LNCaP clone FGC (cell line): Measurements from ENCODE around the gene SELENOK.

ENCODE experiments used
- DNase-seq: peaks from one replicate; pipeline ENCODE4 v3.0.0-alpha.2; 2011; ENCODE audit warnings: low read depth
- H3K4me3 ChIP-seq: 2 replicates; pipeline ENCODE4 v1.5.1; 2011; ENCODE audit warnings: mild to moderate bottlenecking, low read depth, low read length, control low read depth
- TF ChIP-seq, protein P1 (sequence below): IDR thresholded peaks from 2 replicates; pipeline ENCODE4 v1.5.1; 2012; ENCODE audit warnings: mild to moderate bottlenecking; ENCODE audit not compliant: control insufficient read depth, insufficient read depth; ENCODE audit errors: extremely low read depth

The SELENOK gene

GRCh38 chr3:53845103-53845880 is 46.4 kb downstream of the SELENOK start:
- TF ChIP-seq, protein P1, sequence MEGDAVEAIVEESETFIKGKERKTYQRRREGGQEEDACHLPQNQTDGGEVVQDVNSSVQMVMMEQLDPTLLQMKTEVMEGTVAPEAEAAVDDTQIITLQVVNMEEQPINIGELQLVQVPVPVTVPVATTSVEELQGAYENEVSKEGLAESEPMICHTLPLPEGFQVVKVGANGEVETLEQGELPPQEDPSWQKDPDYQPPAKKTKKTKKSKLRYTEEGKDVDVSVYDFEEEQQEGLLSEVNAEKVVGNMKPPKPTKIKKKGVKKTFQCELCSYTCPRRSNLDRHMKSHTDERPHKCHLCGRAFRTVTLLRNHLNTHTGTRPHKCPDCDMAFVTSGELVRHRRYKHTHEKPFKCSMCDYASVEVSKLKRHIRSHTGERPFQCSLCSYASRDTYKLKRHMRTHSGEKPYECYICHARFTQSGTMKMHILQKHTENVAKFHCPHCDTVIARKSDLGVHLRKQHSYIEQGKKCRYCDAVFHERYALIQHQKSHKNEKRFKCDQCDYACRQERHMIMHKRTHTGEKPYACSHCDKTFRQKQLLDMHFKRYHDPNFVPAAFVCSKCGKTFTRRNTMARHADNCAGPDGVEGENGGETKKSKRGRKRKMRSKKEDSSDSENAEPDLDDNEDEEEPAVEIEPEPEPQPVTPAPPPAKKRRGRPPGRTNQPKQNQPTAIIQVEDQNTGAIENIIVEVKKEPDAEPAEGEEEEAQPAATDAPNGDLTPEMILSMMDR, result peak; percentile 36; the same call in 1 of the 2 replicates
- peak overlapping the region; percentile 64 for H3K4me3 ChIP-seq
- peak; percentile 57 for DNase-seq

GRCh38 chr3:53844262-53845102 is 47.2 kb downstream of the SELENOK start:
- H3K4me3 ChIP-seq, result peak overlapping the region; percentile 64
- TF ChIP-seq, protein P1, result no peak
- DNase-seq, result no peak

- no peak for DNase-seq
- TF ChIP-seq, protein P1, result no peak
- no peak overlapping the region for H3K4me3 ChIP-seq
These were observed 48.2 kb downstream of the SELENOK start for GRCh38 chr3:53843195-53844177.

GRCh38 chr3:53842436-53843194 is 49.0 kb downstream of the SELENOK start:
- TF ChIP-seq, protein P1, result peak; percentile 36; the same call in 1 of the 2 replicates
- H3K4me3 ChIP-seq, result no peak overlapping the region
- peak; percentile 89 for DNase-seq

- peak; percentile 93 for DNase-seq
- no peak overlapping the region for H3K4me3 ChIP-seq
- TF ChIP-seq, protein P1, result peak; percentile 45
These were observed 50.4 kb downstream of the SELENOK start for GRCh38 chr3:53841296-53841695.
